ENCODE data around the gene AKAP17A.

DNA sequence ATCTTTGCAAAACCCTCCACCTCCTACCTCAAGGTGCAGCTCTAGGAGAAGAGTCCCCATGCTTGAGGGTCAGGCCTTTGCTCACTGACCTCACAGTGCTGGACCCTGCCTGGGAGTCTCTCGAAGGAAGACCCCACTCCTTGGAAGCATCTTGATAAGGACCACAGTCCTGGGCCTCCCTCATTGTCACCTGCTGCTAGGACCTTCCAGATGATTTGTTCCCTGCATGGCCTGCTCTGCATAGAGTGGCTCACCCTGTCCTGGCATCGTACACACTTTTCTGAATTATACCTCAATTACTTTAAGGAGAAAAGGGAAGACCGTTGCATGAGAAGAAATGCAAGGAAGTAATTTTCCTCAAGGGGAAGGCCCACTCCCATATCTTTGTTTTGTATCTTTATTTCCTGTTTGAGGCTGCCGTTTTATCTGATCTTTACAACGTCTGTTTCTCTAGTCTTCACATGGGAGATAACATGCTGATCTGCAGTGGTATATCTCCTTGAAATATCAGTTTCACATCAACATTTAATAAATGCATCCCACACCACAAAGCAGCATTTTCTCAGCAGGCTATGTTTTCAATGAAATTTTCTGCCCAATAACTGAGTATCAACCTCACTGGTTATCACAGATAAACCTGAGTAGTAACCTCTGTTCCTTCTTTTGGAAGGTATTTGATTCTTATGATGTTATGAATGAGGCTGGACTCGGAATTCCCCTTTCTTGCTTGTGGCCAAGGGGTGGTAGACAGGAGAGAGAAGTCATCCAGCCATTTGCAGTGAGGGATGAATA, 15.0 kb upstream of the AKAP17A start:
- TF ChIP-seq POLR2A (IDR thresholded peaks at IDR 0.05; ENCODE audit: control extremely low read depth in 1 of 2, low read depth in 2 of 2, low read length in 2 of 2) (no peak), KDM1A (IDR thresholded peaks at IDR 0.05; ENCODE audit: borderline replicate concordance, low read length) (no peak), EP300 (IDR thresholded peaks at IDR 0.05; ENCODE audit: borderline replicate concordance in 1 of 2, low read depth in 2 of 2, low read length in 2 of 2) (no peak), JUND (IDR thresholded peaks at IDR 0.05; ENCODE audit: low read length) (no peak), POLR2AphosphoS5 (IDR thresholded peaks at IDR 0.05; ENCODE audit: low read depth, low read length) (no peak), RFX5 (IDR thresholded peaks at IDR 0.05; ENCODE audit: borderline replicate concordance, low read depth, low read length) (no peak), RAD21 (IDR thresholded peaks at IDR 0.05 in 1 of 2, conservative IDR thresholded peaks at IDR 0.05 in 1 of 2; ENCODE audit: low read depth in 2 of 2, low read length in 2 of 2) (no peak), TAF1 (IDR thresholded peaks at IDR 0.05; ENCODE audit: low read depth, low read length) (no peak), SIRT6 (IDR thresholded peaks at IDR 0.05; ENCODE audit: low read length) (no peak), ZNF274 (IDR thresholded peaks at IDR 0.05; ENCODE audit: borderline replicate concordance, extremely low read depth, low read length) (no peak), SP4 (IDR thresholded peaks at IDR 0.05; ENCODE audit: low read length) (no peak)
- TF ChIP-seq, protein P1, sequence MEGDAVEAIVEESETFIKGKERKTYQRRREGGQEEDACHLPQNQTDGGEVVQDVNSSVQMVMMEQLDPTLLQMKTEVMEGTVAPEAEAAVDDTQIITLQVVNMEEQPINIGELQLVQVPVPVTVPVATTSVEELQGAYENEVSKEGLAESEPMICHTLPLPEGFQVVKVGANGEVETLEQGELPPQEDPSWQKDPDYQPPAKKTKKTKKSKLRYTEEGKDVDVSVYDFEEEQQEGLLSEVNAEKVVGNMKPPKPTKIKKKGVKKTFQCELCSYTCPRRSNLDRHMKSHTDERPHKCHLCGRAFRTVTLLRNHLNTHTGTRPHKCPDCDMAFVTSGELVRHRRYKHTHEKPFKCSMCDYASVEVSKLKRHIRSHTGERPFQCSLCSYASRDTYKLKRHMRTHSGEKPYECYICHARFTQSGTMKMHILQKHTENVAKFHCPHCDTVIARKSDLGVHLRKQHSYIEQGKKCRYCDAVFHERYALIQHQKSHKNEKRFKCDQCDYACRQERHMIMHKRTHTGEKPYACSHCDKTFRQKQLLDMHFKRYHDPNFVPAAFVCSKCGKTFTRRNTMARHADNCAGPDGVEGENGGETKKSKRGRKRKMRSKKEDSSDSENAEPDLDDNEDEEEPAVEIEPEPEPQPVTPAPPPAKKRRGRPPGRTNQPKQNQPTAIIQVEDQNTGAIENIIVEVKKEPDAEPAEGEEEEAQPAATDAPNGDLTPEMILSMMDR (IDR thresholded peaks at IDR 0.05; ENCODE audit: control extremely low read depth in 1 of 3, insufficient read depth in 1 of 3, low read depth in 1 of 3, low read length in 3 of 3): no peak
- TF ChIP-seq, protein P2, sequence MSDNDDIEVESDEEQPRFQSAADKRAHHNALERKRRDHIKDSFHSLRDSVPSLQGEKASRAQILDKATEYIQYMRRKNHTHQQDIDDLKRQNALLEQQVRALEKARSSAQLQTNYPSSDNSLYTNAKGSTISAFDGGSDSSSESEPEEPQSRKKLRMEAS (IDR thresholded peaks at IDR 0.05): no peak
- TF ChIP-seq, protein P3, sequence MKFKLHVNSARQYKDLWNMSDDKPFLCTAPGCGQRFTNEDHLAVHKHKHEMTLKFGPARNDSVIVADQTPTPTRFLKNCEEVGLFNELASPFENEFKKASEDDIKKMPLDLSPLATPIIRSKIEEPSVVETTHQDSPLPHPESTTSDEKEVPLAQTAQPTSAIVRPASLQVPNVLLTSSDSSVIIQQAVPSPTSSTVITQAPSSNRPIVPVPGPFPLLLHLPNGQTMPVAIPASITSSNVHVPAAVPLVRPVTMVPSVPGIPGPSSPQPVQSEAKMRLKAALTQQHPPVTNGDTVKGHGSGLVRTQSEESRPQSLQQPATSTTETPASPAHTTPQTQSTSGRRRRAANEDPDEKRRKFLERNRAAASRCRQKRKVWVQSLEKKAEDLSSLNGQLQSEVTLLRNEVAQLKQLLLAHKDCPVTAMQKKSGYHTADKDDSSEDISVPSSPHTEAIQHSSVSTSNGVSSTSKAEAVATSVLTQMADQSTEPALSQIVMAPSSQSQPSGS (IDR thresholded peaks at IDR 0.05; ENCODE audit: low read length): no peak

Data from H1 (cell line).